ENCODE results near the gene THOC7.

- no peak for TF ChIP-seq CTCF (IDR thresholded peaks at IDR 0.05; ENCODE audit: low read depth, low read length)
- no peak for TF ChIP-seq POLR2A (IDR thresholded peaks at IDR 0.05; ENCODE audit: extremely low read depth, insufficient read length)
- no peak for TF ChIP-seq MAX (IDR thresholded peaks at IDR 0.05; ENCODE audit: low read depth, low read length)
Measured at GRCh38 chr3:63891518-63891917, 27.9 kb upstream of the THOC7 start.
